MM.1S (cell line): ENCODE measurements around the gene DIMT1.

Experiments
- DNase-seq: peaks from one replicate; pipeline ENCODE4 v3.0.0-alpha.2; 2015
- H2AFZ ChIP-seq: fragments of 300-600 bp; sonication (generic); 2 replicates; pipeline ENCODE4 v1.6.0; 2016; ENCODE audit warnings: antibody characterized with exemption, low read length
- H3F3A ChIP-seq: fragments of 300-600 bp; sonication (generic); 2 replicates; pipeline ENCODE4 v1.6.1; 2016; ENCODE audit warnings: mild to moderate bottlenecking, antibody characterized with exemption, low read length, moderate library complexity, mixed read lengths; ENCODE audit not compliant: insufficient read depth
- H3K27ac ChIP-seq: fragments of 300-600 bp; sonication (generic); 2 replicates; pipeline ENCODE4 v1.5.1; 2016; ENCODE audit warnings: mild to moderate bottlenecking, low read length
- H3K27me3 ChIP-seq: fragments of 300-600 bp; sonication (generic); replicated peaks from 2 replicates; pipeline ENCODE4 v1.6.0; 2016; ENCODE audit warnings: low read length; ENCODE audit not compliant: insufficient read depth
- H3K36me3 ChIP-seq: fragments of 300-600 bp; sonication (generic); replicated peaks from 2 replicates; pipeline ENCODE4 v1.6.1; 2016; ENCODE audit warnings: mild to moderate bottlenecking, low read length, mixed read lengths; ENCODE audit not compliant: insufficient read depth
- H3K4me1 ChIP-seq: fragments of 300-600 bp; sonication (generic); 2 replicates; pipeline ENCODE4 v1.6.1; 2016; ENCODE audit warnings: low read length, mixed read lengths
- H3K4me2 ChIP-seq: fragments of 300-600 bp; sonication (generic); 2 replicates; pipeline ENCODE4 v1.6.0; 2016; ENCODE audit warnings: low read depth, low read length
- H3K4me3 ChIP-seq: fragments of 300-600 bp; sonication (generic); 2 replicates; pipeline ENCODE4 v1.5.1; 2016; ENCODE audit warnings: low read length, mixed read lengths
- H3K79me2 ChIP-seq: fragments of 300-600 bp; sonication (generic); 2 replicates; pipeline ENCODE4 v1.6.1; 2016; ENCODE audit warnings: mixed run types, low read length, mixed read lengths
- H3K9ac ChIP-seq: fragments of 300-600 bp; sonication (generic); 2 replicates; pipeline ENCODE4 v1.6.1; 2016; ENCODE audit warnings: low read length, mixed read lengths
- H3K9me2 ChIP-seq: fragments of 300-600 bp; sonication (generic); replicated peaks from 2 replicates; pipeline ENCODE4 v1.6.1; 2016; ENCODE audit warnings: mild to moderate bottlenecking, low read length, mixed read lengths; ENCODE audit not compliant: insufficient read depth
- H3K9me3 ChIP-seq: fragments of 300-600 bp; sonication (generic); replicated peaks from 2 replicates; pipeline ENCODE4 v1.6.1; 2016; ENCODE audit warnings: mild to moderate bottlenecking, low read length, mixed read lengths; ENCODE audit not compliant: insufficient read depth
- H4K20me1 ChIP-seq: fragments of 300-600 bp; sonication (generic); 2 replicates; pipeline ENCODE4 v1.6.1; 2016; ENCODE audit warnings: mild to moderate bottlenecking, low read length, moderate library complexity, mixed read lengths; ENCODE audit not compliant: insufficient read depth
- CTCF ChIP-seq: fragments of 300-600 bp; sonication (generic); IDR thresholded peaks from 2 replicates; pipeline ENCODE4 v1.5.1; 2016; ENCODE audit warnings: antibody characterized with exemption, low read length, mixed read lengths
- EZH2 ChIP-seq: fragments of 300-600 bp; sonication (generic); optimal IDR thresholded peaks from 2 replicates; pipeline ENCODE3; 2017; ENCODE audit warnings: low read depth, mild to moderate bottlenecking, antibody characterized with exemption, low read length, mixed read lengths
- EZH2phosphoT487 ChIP-seq: fragments of 300-600 bp; sonication (generic); IDR thresholded peaks from 2 replicates; pipeline ENCODE4 v1.6.1; 2018; ENCODE audit warnings: antibody characterized with exemption, low read length

The DIMT1 gene

GRCh38 chr5:62386824-62387223, 16.9 kb downstream of the DIMT1 start:
- no peak overlapping the region for H2AFZ ChIP-seq
- no peaks in the 10 kb centered on the region for H3K9me3 ChIP-seq
- H4K20me1 ChIP-seq, result 0 out of 2 replicates have a peak, but pooled peaks cover 2% of the 10 kb centered on the region
- no peaks in the 10 kb centered on the region for H3K4me1 ChIP-seq
- H3K79me2 ChIP-seq, result no peaks in the 10 kb centered on the region
- H3K4me2 ChIP-seq, result no peak overlapping the region
- H3K27me3 ChIP-seq, result no peaks in the 10 kb centered on the region
- TF ChIP-seq EZH2, result no peak
- TF ChIP-seq CTCF, result no peak
- TF ChIP-seq EZH2phosphoT487, result no peak
- no peaks in the 10 kb centered on the region for H3K9me2 ChIP-seq
- no peak overlapping the region for H3K4me3 ChIP-seq
- no peak for DNase-seq
- no peak overlapping the region for H3K9ac ChIP-seq
- H3F3A ChIP-seq, result no peaks in the 10 kb centered on the region
- no peak overlapping the region for H3K27ac ChIP-seq
- peaks cover 15% of the 10 kb centered on the region for H3K36me3 ChIP-seq

- H3F3A ChIP-seq, result no peaks in the 10 kb centered on the region
- H3K9ac ChIP-seq, result no peak overlapping the region
- H3K4me1 ChIP-seq, result no peaks in the 10 kb centered on the region
- H4K20me1 ChIP-seq, result 0 out of 2 replicates have a peak, but pooled peaks cover 2% of the 10 kb centered on the region
- no peaks in the 10 kb centered on the region for H3K27me3 ChIP-seq
- no peaks in the 10 kb centered on the region for H3K79me2 ChIP-seq
- DNase-seq, result no peak
- H3K9me3 ChIP-seq, result no peaks in the 10 kb centered on the region
- no peak overlapping the region for H3K27ac ChIP-seq
- no peak overlapping the region for H2AFZ ChIP-seq
- H3K4me2 ChIP-seq, result no peak overlapping the region
- no peaks in the 10 kb centered on the region for H3K9me2 ChIP-seq
- TF ChIP-seq EZH2phosphoT487 (no peak), CTCF (no peak), EZH2 (no peak)
- H3K36me3 ChIP-seq, result peaks cover 8% of the 10 kb centered on the region; the same call in 1 of the 2 replicates
- H3K4me3 ChIP-seq, result no peak overlapping the region
Measured at GRCh38 chr5:62385816-62386400, 17.8 kb downstream of the DIMT1 start.

- Histone ChIP-seq H3K9me3 (no peaks in the 10 kb centered on the region), H4K20me1 (0 out of 2 replicates have a peak, but pooled peaks cover 2% of the 10 kb centered on the region), H3K4me3 (no peak overlapping the region), H3K27ac (no peak overlapping the region), H3K9me2 (no peaks in the 10 kb centered on the region), H2AFZ (no peak overlapping the region), H3K27me3 (no peaks in the 10 kb centered on the region), H3K9ac (no peak overlapping the region), H3K79me2 (no peaks in the 10 kb centered on the region), H3F3A (no peaks in the 10 kb centered on the region), H3K4me2 (no peak overlapping the region), H3K4me1 (no peaks in the 10 kb centered on the region), H3K36me3 (peaks cover 8% of the 10 kb centered on the region; the same call in 1 of the 2 replicates)
- no peak for TF ChIP-seq EZH2phosphoT487
- no peak for TF ChIP-seq EZH2
- TF ChIP-seq CTCF, result no peak
- no peak for DNase-seq
Measured at GRCh38 chr5:62385131-62385530, 18.6 kb downstream of the DIMT1 start.
